Measurements from ENCODE around the gene PNMA8C.

Gene PNMA8C

GRCh38 chr19:46384396-46384795 is 44.3 kb downstream of the PNMA8C start:
- CTCF ChIA-PET, result interaction anchor here (2.4 kb wide), 1 partner anchor 104 kb away, joined by 5 read pairs; no protein-coding TSS in a partner anchor
- H3K27ac ChIP-seq (ENCODE audit: insufficient read depth in 1 of 2, low read depth in 1 of 2, low read length in 2 of 2, poor library complexity in 1 of 2, severe bottlenecking in 2 of 2), result no peak overlapping the region
- DNase-seq, result no peak
- POLR2A ChIA-PET, result no interaction called here
- 97% methylated on average over 10 of the region's 11 CpGs for WGBS (ENCODE audit: insufficient coverage)
- no peak overlapping the region for H3K4me3 ChIP-seq (ENCODE audit: control insufficient read depth in 1 of 7, extremely low read depth in 1 of 7, insufficient read depth in 4 of 7, low read depth in 2 of 7, low read length in 6 of 7)
- H3K4me1 ChIP-seq (ENCODE audit: control extremely low read depth in 1 of 4, control insufficient read depth in 4 of 4, insufficient read depth in 4 of 4, low read length in 3 of 4), result no peaks in the 10 kb centered on the region
- no peaks in the 10 kb centered on the region for H3K27me3 ChIP-seq (replicated peaks in 2 of 5; ENCODE audit: control insufficient read depth in 4 of 5, insufficient read depth in 5 of 5, low read length in 4 of 5)
- H3K36me3 ChIP-seq (ENCODE audit: control insufficient read depth in 4 of 4, insufficient read depth in 4 of 4, low read length in 3 of 4), result peaks cover 7 to 89% (median 68%) of the 10 kb centered on the region in 4 experiments
- H3K9me3 ChIP-seq (ENCODE audit: control extremely low read depth in 1 of 5, control insufficient read depth in 4 of 5, insufficient read depth in 2 of 5, low read depth in 1 of 5, low read length in 4 of 5), result no peaks in the 10 kb centered on the region

- POLR2A ChIA-PET, result no interaction called here
- no peaks in the 10 kb centered on the region for H3K27me3 ChIP-seq (replicated peaks in 2 of 5; ENCODE audit: control insufficient read depth in 4 of 5, insufficient read depth in 5 of 5, low read length in 4 of 5)
- H3K9me3 ChIP-seq (ENCODE audit: control extremely low read depth in 1 of 5, control insufficient read depth in 4 of 5, insufficient read depth in 2 of 5, low read depth in 1 of 5, low read length in 4 of 5), result no peaks in the 10 kb centered on the region
- no peak for DNase-seq
- 98% methylated on average over 5 of the region's 7 CpGs for WGBS (ENCODE audit: insufficient coverage)
- H3K4me3 ChIP-seq (ENCODE audit: control insufficient read depth in 1 of 7, extremely low read depth in 1 of 7, insufficient read depth in 4 of 7, low read depth in 2 of 7, low read length in 6 of 7), result no peak overlapping the region
- no peak overlapping the region for H3K27ac ChIP-seq (ENCODE audit: insufficient read depth in 1 of 2, low read depth in 1 of 2, low read length in 2 of 2, poor library complexity in 1 of 2, severe bottlenecking in 2 of 2)
- H3K36me3 ChIP-seq (ENCODE audit: control insufficient read depth in 4 of 4, insufficient read depth in 4 of 4, low read length in 3 of 4), result peaks cover 7 to 89% (median 66%) of the 10 kb centered on the region in 4 experiments
- CTCF ChIA-PET, result interaction anchor here (1.3 to 2.4 kb wide), 2 partner anchors 12 to 103 kb away, joined by 5 to 6 read pairs; no protein-coding TSS in a partner anchor
- H3K4me1 ChIP-seq (ENCODE audit: control extremely low read depth in 1 of 4, control insufficient read depth in 4 of 4, insufficient read depth in 4 of 4, low read length in 3 of 4), result no peaks in the 10 kb centered on the region
Measured at GRCh38 chr19:46383846-46384245, 44.9 kb downstream of the PNMA8C start.

GRCh38 chr19:46383171-46383815 is 45.4 kb downstream of the PNMA8C start:
- no peak for DNase-seq
- WGBS (ENCODE audit: insufficient coverage), result 95% methylated on average over 17 of the region's 23 CpGs
- CTCF ChIA-PET, result interaction anchor here (1.3 to 2.4 kb wide), 2 partner anchors 12 to 102 kb away, joined by 5 to 6 read pairs; no protein-coding TSS in a partner anchor
- POLR2A ChIA-PET, result no interaction called here
- H3K4me1 ChIP-seq (ENCODE audit: control extremely low read depth in 1 of 4, control insufficient read depth in 4 of 4, insufficient read depth in 4 of 4, low read length in 3 of 4), result no peaks in the 10 kb centered on the region
- H3K4me3 ChIP-seq (ENCODE audit: control insufficient read depth in 1 of 7, extremely low read depth in 1 of 7, insufficient read depth in 4 of 7, low read depth in 2 of 7, low read length in 6 of 7), result no peak overlapping the region
- peaks cover 5 to 84% (median 63%) of the 10 kb centered on the region in 4 experiments for H3K36me3 ChIP-seq (ENCODE audit: control insufficient read depth in 4 of 4, insufficient read depth in 4 of 4, low read length in 3 of 4)
- H3K27me3 ChIP-seq (replicated peaks in 2 of 5; ENCODE audit: control insufficient read depth in 4 of 5, insufficient read depth in 5 of 5, low read length in 4 of 5), result no peaks in the 10 kb centered on the region
- no peak overlapping the region for H3K27ac ChIP-seq (ENCODE audit: insufficient read depth in 1 of 2, low read depth in 1 of 2, low read length in 2 of 2, poor library complexity in 1 of 2, severe bottlenecking in 2 of 2)
- no peaks in the 10 kb centered on the region for H3K9me3 ChIP-seq (ENCODE audit: control extremely low read depth in 1 of 5, control insufficient read depth in 4 of 5, insufficient read depth in 2 of 5, low read depth in 1 of 5, low read length in 4 of 5)

GRCh38 chr19:46381756-46382345 is 46.9 kb downstream of the PNMA8C start:
- no peaks in the 10 kb centered on the region for H3K9me3 ChIP-seq (ENCODE audit: control extremely low read depth in 1 of 5, control insufficient read depth in 4 of 5, insufficient read depth in 2 of 5, low read depth in 1 of 5, low read length in 4 of 5)
- WGBS (ENCODE audit: insufficient coverage), result 97% methylated on average over 13 of the region's 15 CpGs
- no peaks in the 10 kb centered on the region for H3K4me1 ChIP-seq (ENCODE audit: control extremely low read depth in 1 of 4, control insufficient read depth in 4 of 4, insufficient read depth in 4 of 4, low read length in 3 of 4)
- DNase-seq, result no peak
- H3K27ac ChIP-seq (ENCODE audit: insufficient read depth in 1 of 2, low read depth in 1 of 2, low read length in 2 of 2, poor library complexity in 1 of 2, severe bottlenecking in 2 of 2), result no peak overlapping the region
- H3K27me3 ChIP-seq (replicated peaks in 2 of 5; ENCODE audit: control insufficient read depth in 4 of 5, insufficient read depth in 5 of 5, low read length in 4 of 5), result no peaks in the 10 kb centered on the region
- H3K4me3 ChIP-seq (ENCODE audit: control insufficient read depth in 1 of 7, extremely low read depth in 1 of 7, insufficient read depth in 4 of 7, low read depth in 2 of 7, low read length in 6 of 7), result no peak overlapping the region
- CTCF ChIA-PET, result interaction anchor here (1.0 to 1.2 kb wide), 3 partner anchors 9 to 33 kb away, joined by 3 to 4 read pairs (median 3); no protein-coding TSS in a partner anchor
- POLR2A ChIA-PET, result no interaction called here
- peaks cover 7 to 84% (median 60%) of the 10 kb centered on the region in 4 experiments for H3K36me3 ChIP-seq (ENCODE audit: control insufficient read depth in 4 of 4, insufficient read depth in 4 of 4, low read length in 3 of 4)

GRCh38 chr19:46381346-46381745 is 47.4 kb downstream of the PNMA8C start:
- POLR2A ChIA-PET, result no interaction called here
- no peak for DNase-seq
- H3K36me3 ChIP-seq (ENCODE audit: control insufficient read depth in 4 of 4, insufficient read depth in 4 of 4, low read length in 3 of 4), result peaks cover 6 to 87% (median 62%) of the 10 kb centered on the region in 4 experiments
- H3K4me3 ChIP-seq (ENCODE audit: control insufficient read depth in 1 of 7, extremely low read depth in 1 of 7, insufficient read depth in 4 of 7, low read depth in 2 of 7, low read length in 6 of 7), result no peak overlapping the region
- CTCF ChIA-PET, result no interaction called here
- H3K27ac ChIP-seq (ENCODE audit: insufficient read depth in 1 of 2, low read depth in 1 of 2, low read length in 2 of 2, poor library complexity in 1 of 2, severe bottlenecking in 2 of 2), result no peak overlapping the region
- no peaks in the 10 kb centered on the region for H3K4me1 ChIP-seq (ENCODE audit: control extremely low read depth in 1 of 4, control insufficient read depth in 4 of 4, insufficient read depth in 4 of 4, low read length in 3 of 4)
- 100% methylated on average over 2 of the region's 2 CpGs for WGBS (ENCODE audit: insufficient coverage)
- no peaks in the 10 kb centered on the region for H3K9me3 ChIP-seq (ENCODE audit: control extremely low read depth in 1 of 5, control insufficient read depth in 4 of 5, insufficient read depth in 2 of 5, low read depth in 1 of 5, low read length in 4 of 5)
- no peaks in the 10 kb centered on the region for H3K27me3 ChIP-seq (replicated peaks in 2 of 5; ENCODE audit: control insufficient read depth in 4 of 5, insufficient read depth in 5 of 5, low read length in 4 of 5)

- no peaks in the 10 kb centered on the region for H3K27me3 ChIP-seq (replicated peaks in 2 of 5; ENCODE audit: control insufficient read depth in 4 of 5, insufficient read depth in 5 of 5, low read length in 4 of 5)
- ChIA-PET POLR2A (no interaction called here), CTCF (interaction anchor here (0.6 kb wide), 1 partner anchor 28 kb away, joined by 3 read pairs; no protein-coding TSS in a partner anchor)
- WGBS (ENCODE audit: insufficient coverage), result no CpG with 5 or more reads among the region's 2 CpGs
- DNase-seq, result no peak
- no peaks in the 10 kb centered on the region for H3K4me1 ChIP-seq (ENCODE audit: control extremely low read depth in 1 of 4, control insufficient read depth in 4 of 4, insufficient read depth in 4 of 4, low read length in 3 of 4)
- no peaks in the 10 kb centered on the region for H3K9me3 ChIP-seq (ENCODE audit: control extremely low read depth in 1 of 5, control insufficient read depth in 4 of 5, insufficient read depth in 2 of 5, low read depth in 1 of 5, low read length in 4 of 5)
- H3K4me3 ChIP-seq (ENCODE audit: control insufficient read depth in 1 of 7, extremely low read depth in 1 of 7, insufficient read depth in 4 of 7, low read depth in 2 of 7, low read length in 6 of 7), result no peak overlapping the region
- no peak overlapping the region for H3K27ac ChIP-seq (ENCODE audit: insufficient read depth in 1 of 2, low read depth in 1 of 2, low read length in 2 of 2, poor library complexity in 1 of 2, severe bottlenecking in 2 of 2)
- H3K36me3 ChIP-seq (ENCODE audit: control insufficient read depth in 4 of 4, insufficient read depth in 4 of 4, low read length in 3 of 4), result peaks cover 6 to 87% (median 62%) of the 10 kb centered on the region in 4 experiments
Measured at GRCh38 chr19:46380690-46381089, 48.0 kb downstream of the PNMA8C start.

- WGBS (ENCODE audit: insufficient coverage), result no CpG with 5 or more reads among the region's 2 CpGs
- H3K27ac ChIP-seq (ENCODE audit: insufficient read depth in 1 of 2, low read depth in 1 of 2, low read length in 2 of 2, poor library complexity in 1 of 2, severe bottlenecking in 2 of 2), result no peak overlapping the region
- H3K9me3 ChIP-seq (ENCODE audit: control extremely low read depth in 1 of 5, control insufficient read depth in 4 of 5, insufficient read depth in 2 of 5, low read depth in 1 of 5, low read length in 4 of 5), result no peaks in the 10 kb centered on the region
- ChIA-PET CTCF (interaction anchor here (0.8 to 1.0 kb wide), 3 partner anchors 11 to 159 kb away, joined by 3 to 4 read pairs (median 3); no protein-coding TSS in a partner anchor), POLR2A (no interaction called here)
- H3K4me3 ChIP-seq (ENCODE audit: control insufficient read depth in 1 of 7, extremely low read depth in 1 of 7, insufficient read depth in 4 of 7, low read depth in 2 of 7, low read length in 6 of 7), result no peak overlapping the region
- H3K36me3 ChIP-seq (ENCODE audit: control insufficient read depth in 4 of 4, insufficient read depth in 4 of 4, low read length in 3 of 4), result peaks cover 6 to 74% (median 49%) of the 10 kb centered on the region in 4 experiments
- DNase-seq, result no peak
- no peaks in the 10 kb centered on the region for H3K27me3 ChIP-seq (replicated peaks in 2 of 5; ENCODE audit: control insufficient read depth in 4 of 5, insufficient read depth in 5 of 5, low read length in 4 of 5)
- H3K4me1 ChIP-seq (ENCODE audit: control extremely low read depth in 1 of 4, control insufficient read depth in 4 of 4, insufficient read depth in 4 of 4, low read length in 3 of 4), result peaks cover 0 to 12% (median 4%) of the 10 kb centered on the region in 4 experiments
Measured at GRCh38 chr19:46378268-46378667, 50.5 kb downstream of the PNMA8C start.

Measured in common myeloid progenitor, CD34-positive (primary cell).